ENCODE results near the gene USO1. TPM values are rescaled to one million over a fixed set of nuclear protein-coding genes. Genes with fewer than 3 reads are reported as not detected.

The USO1 gene
- total and polyA plus RNA-seq, 2 of the 8 experiments (the other 6 are each of a cell fraction or from before 2014, with no cell fraction given) = 57.3 to 198 TPM

DNA sequence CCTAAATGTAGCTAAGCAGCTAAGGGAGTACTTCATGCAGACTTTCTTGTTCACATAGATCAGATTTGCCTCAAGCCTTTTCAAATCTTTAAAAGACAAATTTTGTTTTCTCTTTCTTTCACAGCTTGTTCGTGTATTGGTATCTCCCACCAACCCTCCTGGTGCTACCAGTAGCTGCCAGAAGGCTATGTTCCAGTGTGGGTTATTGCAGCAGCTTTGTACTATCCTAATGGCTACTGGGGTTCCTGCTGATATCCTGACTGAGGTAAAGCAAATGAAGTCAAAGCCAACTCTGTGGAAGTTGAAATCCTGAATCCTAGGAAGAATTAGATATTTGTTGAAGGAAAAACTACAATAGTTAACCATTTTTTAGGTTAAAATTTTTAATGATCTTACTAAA lies 62.6 kb downstream of the USO1 start:
- Histone ChIP-seq H3K9ac (replicated peaks in 1 of 4; ENCODE audit: extremely low read depth in 1 of 4, low read depth in 3 of 4, low read length in 3 of 4) (no peak overlapping the region), H3K4ac (replicated peaks; ENCODE audit: insufficient read length, low read depth, low read length) (no peak overlapping the region), H3K9me3 (ENCODE audit: insufficient read depth in 2 of 2, low read depth in 1 of 2, low read length in 1 of 2) (no peaks in the 10 kb centered on the region), H3K4me1 (replicated peaks in 1 of 4; ENCODE audit: control insufficient read depth in 3 of 4, insufficient read depth in 4 of 4, low read length in 3 of 4) (no peaks in the 10 kb centered on the region), H3K14ac (ENCODE audit: insufficient read length) (no peak overlapping the region), H3K56ac (replicated peaks; ENCODE audit: insufficient read length, low read depth, low read length) (no peak overlapping the region), H3K23ac (ENCODE audit: insufficient read length) (no peak overlapping the region), H3K36me3 (ENCODE audit: control insufficient read depth in 2 of 4, insufficient read depth in 4 of 4, low read length in 3 of 4) (peaks cover 8 to 86% (median 41%) of the 10 kb centered on the region in 4 experiments), H3K4me2 (ENCODE audit: insufficient read depth in 1 of 2, low read depth in 2 of 2, low read length in 2 of 2) (no peak overlapping the region), H3K4me3 (ENCODE audit: extremely low read depth in 1 of 4, insufficient read depth in 2 of 4, low read depth in 3 of 4, low read length in 4 of 4) (no peak overlapping the region), H3K27me3 (replicated peaks in 1 of 4; ENCODE audit: control insufficient read depth in 3 of 4, extremely low read depth in 1 of 4, insufficient read depth in 3 of 4, low read length in 3 of 4) (no peaks in the 10 kb centered on the region), H2AK5ac (ENCODE audit: low read depth, low read length) (no peak overlapping the region), H2BK120ac (replicated peaks; ENCODE audit: low read depth, low read length) (no peak overlapping the region), H2BK15ac (ENCODE audit: low read length) (no peak overlapping the region), H3K27ac (ENCODE audit: low read depth, low read length) (no peak overlapping the region), H4K5ac (ENCODE audit: insufficient read length, low read depth, low read length) (no peak overlapping the region), H3K23me2 (ENCODE audit: low read depth, low read length) (no peaks in the 10 kb centered on the region), H4K91ac (replicated peaks; ENCODE audit: insufficient read length, low read length) (no peak overlapping the region), H2BK5ac (ENCODE audit: low read depth, low read length) (no peak overlapping the region), H3K79me2 (ENCODE audit: control insufficient read depth in 1 of 2, insufficient read depth in 2 of 2, low read length in 2 of 2) (no peaks in the 10 kb centered on the region), H3K79me1 (ENCODE audit: low read depth, low read length) (no peaks in the 10 kb centered on the region; the same call in 1 of the 2 replicates), H3K18ac (ENCODE audit: extremely low read depth, low read length) (no peak overlapping the region), H4K20me1 (replicated peaks in 1 of 2; ENCODE audit: control insufficient read depth in 1 of 2, insufficient read depth in 2 of 2, low read length in 2 of 2) (no peaks in the 10 kb centered on the region), H2BK20ac (ENCODE audit: low read length) (no peak overlapping the region), H2AFZ (ENCODE audit: low read length) (no peak overlapping the region), H4K8ac (ENCODE audit: extremely low read depth, insufficient read depth, low read length) (no peak overlapping the region), H2BK12ac (ENCODE audit: low read depth, low read length) (no peak overlapping the region)
- TF ChIP-seq KDM4A (IDR thresholded peaks at IDR 0.05; ENCODE audit: low read depth, low read length, severe bottlenecking) (no peak), SP2 (IDR thresholded peaks at IDR 0.05; ENCODE audit: low read length) (no peak), HDAC2 (IDR thresholded peaks at IDR 0.05; ENCODE audit: borderline replicate concordance in 1 of 2, low read depth in 2 of 2, low read length in 2 of 2) (no peak), SIX5 (IDR thresholded peaks at IDR 0.05; ENCODE audit: low read depth, low read length) (no peak), RBBP5 (IDR thresholded peaks at IDR 0.05; ENCODE audit: borderline replicate concordance, low read depth, low read length) (no peak), CHD2 (IDR thresholded peaks at IDR 0.05; ENCODE audit: low read length) (no peak), CTBP2 (IDR thresholded peaks at IDR 0.05; ENCODE audit: borderline replicate concordance, insufficient read depth, insufficient read length, low read length) (no peak), CEBPB (IDR thresholded peaks at IDR 0.05; ENCODE audit: low read depth, low read length) (no peak), PHF8 (conservative IDR thresholded peaks at IDR 0.05; ENCODE audit: low read depth, low read length) (no peak), EGR1 (IDR thresholded peaks at IDR 0.05; ENCODE audit: borderline replicate concordance, low read depth, low read length) (no peak), SP4 (IDR thresholded peaks at IDR 0.05; ENCODE audit: low read length) (no peak)
- TF ChIP-seq, protein P1, sequence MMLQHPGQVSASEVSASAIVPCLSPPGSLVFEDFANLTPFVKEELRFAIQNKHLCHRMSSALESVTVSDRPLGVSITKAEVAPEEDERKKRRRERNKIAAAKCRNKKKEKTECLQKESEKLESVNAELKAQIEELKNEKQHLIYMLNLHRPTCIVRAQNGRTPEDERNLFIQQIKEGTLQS (IDR thresholded peaks at IDR 0.05; ENCODE audit: insufficient read depth, low read depth, low read length) = no peak
- DNase-seq (ENCODE audit: low read depth in 1 of 2, low spot score in 2 of 2) (no peak), FAIRE-seq (no peak)
- ChIA-PET POLR2A (ENCODE audit: partially characterized antibody) (interaction anchor here (0.6 kb wide), 1 partner anchor 22 kb away, joined by 3 read pairs; no protein-coding TSS in a partner anchor), CTCF (ENCODE audit: partially characterized antibody) (interaction anchor here (0.5 kb wide), 1 partner anchor 28 kb away, joined by 4 read pairs; no protein-coding TSS in a partner anchor)
- WGBS, 2 experiments (ENCODE audit: extremely low coverage in 1 of 2, insufficient coverage in 1 of 2, insufficient read length in 1 of 2, insufficient replicate concordance in 2 of 2, low coverage in 1 of 2, low lambda C conversion rate in 2 of 2, missing lambda C conversion rate in 1 of 2) = 75% methylated on average over 1 of the region's 1 CpG; no CpG with 5 or more reads in 1 of the 2 experiments
